GM10847 (cell line): Measurements from ENCODE around the gene VPS51.

Experiments
- POLR2A ChIP-seq: IDR thresholded peaks from 2 replicates; pipeline ENCODE4 v1.6.1; 2011; ENCODE audit not compliant: insufficient read length; ENCODE audit errors: extremely low read depth

Gene VPS51

GRCh38 chr11:65111159-65111743 lies 15.2 kb downstream of the VPS51 start:
- no peak for TF ChIP-seq POLR2A

DNA sequence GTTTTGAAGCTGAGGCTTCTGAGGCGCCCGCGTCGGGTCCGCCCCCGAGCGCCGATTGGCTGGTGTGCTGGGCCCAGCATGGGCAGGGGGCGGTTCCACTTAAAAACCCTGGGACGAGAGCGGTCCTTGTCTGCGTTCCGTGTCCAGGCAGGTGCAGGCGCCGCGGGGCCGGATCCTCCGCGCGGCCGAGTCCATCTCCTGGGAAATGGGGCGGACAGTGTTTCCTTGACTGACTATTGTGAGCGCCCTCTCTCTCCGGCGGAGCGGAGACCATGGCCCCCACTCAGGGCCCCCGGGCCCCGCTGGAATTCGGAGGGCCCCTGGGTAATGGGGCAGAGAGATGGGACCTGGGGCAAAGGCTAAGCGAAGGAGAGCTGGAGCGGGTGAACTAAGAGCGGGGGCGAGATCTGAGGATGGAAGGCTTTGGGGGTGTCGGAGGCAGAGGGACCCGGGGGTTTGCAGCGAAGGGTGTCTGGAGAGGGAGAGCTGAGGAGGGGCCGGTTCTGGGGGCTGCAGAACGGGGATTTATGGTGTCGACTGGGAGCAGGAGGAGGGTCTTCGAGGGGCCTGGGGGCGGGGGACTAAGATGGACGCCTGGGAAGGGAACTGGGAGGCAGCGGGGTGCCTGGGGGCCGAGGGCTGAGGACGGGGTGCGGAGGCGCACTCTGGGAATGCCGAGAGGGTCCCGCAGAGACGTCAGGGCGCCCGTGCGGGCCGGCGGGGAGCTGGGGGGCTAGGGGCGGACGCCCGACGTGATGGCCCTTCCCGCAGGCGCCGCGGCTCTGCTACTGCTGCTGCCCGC lies 15.9 kb downstream of the VPS51 start, which contains the start of gene TM7SF2:
TM7SF2 (plus strand) TSS at position 129 of the 802 bp plus-strand sequence; CDS start at position 273, 144 bp downstream.
- peak; percentile 97 for TF ChIP-seq POLR2A

- no peak for TF ChIP-seq POLR2A
These were observed 16.7 kb downstream of the VPS51 start for GRCh38 chr11:65112546-65113360.

GRCh38 chr11:65113361-65113756 lies 17.3 kb downstream of the VPS51 start:
- TF ChIP-seq POLR2A: no peak

- TF ChIP-seq POLR2A: no peak
These were observed 17.8 kb downstream of the VPS51 start for GRCh38 chr11:65113839-65114238.

- no peak for TF ChIP-seq POLR2A
These were observed 18.6 kb downstream of the VPS51 start for GRCh38 chr11:65114538-65115171.

GRCh38 chr11:65115361-65116082 lies 19.5 kb downstream of the VPS51 start:
- no peak for TF ChIP-seq POLR2A

DNA sequence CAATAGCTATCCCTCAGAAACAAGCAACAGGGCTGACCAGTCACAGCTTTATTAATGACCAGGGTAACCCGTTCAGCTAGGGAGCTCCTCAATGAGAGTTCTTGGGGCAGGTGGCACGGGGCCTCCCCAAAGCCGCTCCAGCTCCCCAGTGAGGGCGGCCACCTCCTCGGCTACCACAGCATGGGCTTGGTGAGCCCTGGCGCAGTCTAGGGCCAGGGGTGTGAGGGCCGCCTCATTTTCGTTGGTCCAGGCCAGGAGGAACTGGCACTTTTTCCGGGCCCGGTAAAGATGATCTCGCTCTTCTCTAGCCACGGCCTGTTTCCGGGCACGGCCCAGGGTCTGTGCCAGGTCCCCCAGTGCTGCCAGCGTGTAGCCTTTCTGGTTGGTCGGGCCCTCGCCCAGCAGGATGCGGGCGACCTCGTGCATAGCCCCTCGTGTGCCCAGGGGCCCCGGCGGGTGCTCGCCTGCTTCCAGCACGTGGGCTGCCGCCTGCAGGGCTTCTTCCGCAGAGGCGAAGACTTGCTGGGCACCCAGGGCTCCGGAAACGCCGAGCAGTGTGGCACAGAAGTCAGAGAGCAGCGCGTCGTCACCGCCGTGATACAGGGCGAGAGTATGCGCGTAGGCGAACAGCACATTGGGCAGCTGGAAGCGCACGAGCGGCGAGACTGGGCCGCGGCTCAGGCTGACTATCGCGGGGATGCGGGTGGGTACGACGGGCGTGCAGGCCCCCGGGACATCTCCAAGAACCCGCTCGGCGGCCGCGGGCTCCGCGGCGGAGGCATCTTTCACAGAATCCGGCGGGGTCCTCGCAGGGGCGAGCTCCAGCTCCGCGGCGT lies 20.6 kb downstream of the VPS51 start:
- no peak for TF ChIP-seq POLR2A

- peak; percentile 79 for TF ChIP-seq POLR2A
These were observed 21.4 kb downstream of the VPS51 start, which contains the start of gene ZNHIT2 for GRCh38 chr11:65117206-65118096. Gene ZNHIT2, minus strand, starts transcription at chr11:65117701. Its CDS starts 48 bp downstream, at chr11:65117653.

DNA sequence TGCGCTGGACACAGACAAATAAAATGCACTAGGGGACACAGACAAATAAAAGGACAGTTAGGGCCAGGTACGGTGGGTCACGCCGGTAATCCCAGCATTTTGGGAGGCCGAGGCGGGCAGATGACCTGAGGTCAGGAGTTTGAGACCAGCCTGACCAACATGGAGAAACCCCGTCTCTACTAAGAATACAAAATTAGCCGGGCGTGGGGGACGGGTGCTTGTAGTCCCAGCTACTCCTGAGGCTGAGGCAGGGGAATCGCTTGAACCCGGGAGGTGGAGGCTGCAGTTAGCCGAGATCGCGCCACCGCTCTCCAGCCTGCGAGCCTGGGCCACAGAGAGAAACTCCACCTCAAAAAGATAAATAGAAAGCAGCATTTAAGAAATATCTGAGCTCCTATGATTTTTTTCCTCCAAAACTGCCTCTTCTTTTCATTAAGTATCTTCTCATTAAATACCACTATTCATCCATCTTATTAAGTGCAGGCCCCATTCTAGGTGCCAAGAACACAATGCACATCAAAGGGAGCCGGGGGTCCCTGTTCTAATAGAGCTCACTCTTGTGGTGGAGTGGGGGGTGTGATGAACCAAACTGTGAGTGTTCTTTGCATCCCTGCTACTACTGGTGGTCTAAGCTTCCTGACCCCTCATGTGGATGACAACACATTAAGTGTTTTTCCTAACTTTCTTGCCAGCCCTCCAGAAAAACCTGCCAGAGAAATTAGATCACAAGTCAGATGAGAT lies 22.3 kb downstream of the VPS51 start:
- TF ChIP-seq POLR2A: no peak

DNA sequence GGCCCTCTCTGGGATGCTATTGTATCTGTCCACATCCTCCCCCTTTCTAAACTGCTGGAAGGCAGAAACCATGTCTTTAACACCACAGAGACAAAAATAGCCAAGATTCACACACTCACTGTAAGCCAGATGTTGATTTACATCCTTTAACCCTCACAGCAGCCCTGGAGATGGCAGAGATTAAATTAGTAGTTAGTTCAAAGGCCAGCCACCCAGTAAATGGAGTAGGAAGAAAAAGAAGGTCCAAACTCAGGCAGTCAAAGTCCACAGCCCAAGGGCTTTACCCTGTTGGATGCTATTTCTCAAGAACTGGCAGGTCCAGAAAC lies 23.6 kb downstream of the VPS51 start:
- TF ChIP-seq POLR2A: no peak

DNA sequence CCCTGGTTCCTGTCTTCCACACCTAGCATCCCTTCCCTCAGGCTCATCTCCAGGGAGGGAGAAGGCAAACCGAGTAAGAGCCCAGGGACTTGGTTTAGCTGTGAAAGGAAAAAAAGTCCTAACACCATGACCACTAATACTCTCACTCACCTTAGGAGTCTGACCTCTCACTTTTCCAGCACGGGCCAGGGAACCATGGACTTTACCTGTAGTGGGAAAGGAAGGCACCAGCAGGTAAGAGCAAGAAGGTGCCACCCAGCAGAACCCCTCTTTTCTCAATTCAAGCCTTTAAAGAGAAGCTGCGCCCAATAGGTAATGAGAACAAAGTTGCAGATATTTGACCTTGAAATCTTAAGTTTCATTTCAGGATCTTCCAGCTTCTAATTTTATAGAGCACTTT lies 24.8 kb downstream of the VPS51 start:
- no peak for TF ChIP-seq POLR2A
